WI38 (cell line): ENCODE data around the gene PDE11A.

Experiments
- H3K4me3 ChIP-seq: 2 replicates; pipeline ENCODE4 v1.5.1; 2011; ENCODE audit warnings: low read depth, mild to moderate bottlenecking, control low read depth, low read length
- CTCF ChIP-seq: IDR thresholded peaks from 2 replicates; pipeline ENCODE4 v1.5.1; 2012; ENCODE audit warnings: low read depth, mild to moderate bottlenecking, control low read depth, low read length

The PDE11A gene

GRCh38 chr2:177728920-177729319 lies 343.7 kb downstream of the PDE11A start:
- H3K4me3 ChIP-seq, result no peak overlapping the region
- no peak for TF ChIP-seq CTCF

- no peak overlapping the region for H3K4me3 ChIP-seq
- no peak for TF ChIP-seq CTCF
These were observed 344.2 kb downstream of the PDE11A start for GRCh38 chr2:177728399-177728765.

- no peak for TF ChIP-seq CTCF
- H3K4me3 ChIP-seq, result no peak overlapping the region
These were observed 344.8 kb downstream of the PDE11A start for GRCh38 chr2:177727577-177728398.

GRCh38 chr2:177726931-177727348 lies 345.6 kb downstream of the PDE11A start:
- TF ChIP-seq CTCF, result no peak
- H3K4me3 ChIP-seq, result no peak overlapping the region

- no peak overlapping the region for H3K4me3 ChIP-seq
These were observed 347.9 kb downstream of the PDE11A start for GRCh38 chr2:177724398-177725287.

GRCh38 chr2:177723235-177723634 lies 349.3 kb downstream of the PDE11A start:
- no peak overlapping the region for H3K4me3 ChIP-seq
- TF ChIP-seq CTCF, result no peak

More at GRCh38 chr2:177724398-177725287, 347.9 kb downstream of the PDE11A start:
- TF ChIP-seq CTCF, result peak; percentile 91
